ENCODE data around the gene CCDC17. TPM values are rescaled to one million over a fixed set of nuclear protein-coding genes. Genes with fewer than 3 reads are reported as not detected.

The CCDC17 gene
- total and polyA plus RNA-seq, 2 of the 8 experiments (the other 6 are each of a cell fraction or from before 2014, with no cell fraction given) = 0.95 to 2.0 TPM

DNA sequence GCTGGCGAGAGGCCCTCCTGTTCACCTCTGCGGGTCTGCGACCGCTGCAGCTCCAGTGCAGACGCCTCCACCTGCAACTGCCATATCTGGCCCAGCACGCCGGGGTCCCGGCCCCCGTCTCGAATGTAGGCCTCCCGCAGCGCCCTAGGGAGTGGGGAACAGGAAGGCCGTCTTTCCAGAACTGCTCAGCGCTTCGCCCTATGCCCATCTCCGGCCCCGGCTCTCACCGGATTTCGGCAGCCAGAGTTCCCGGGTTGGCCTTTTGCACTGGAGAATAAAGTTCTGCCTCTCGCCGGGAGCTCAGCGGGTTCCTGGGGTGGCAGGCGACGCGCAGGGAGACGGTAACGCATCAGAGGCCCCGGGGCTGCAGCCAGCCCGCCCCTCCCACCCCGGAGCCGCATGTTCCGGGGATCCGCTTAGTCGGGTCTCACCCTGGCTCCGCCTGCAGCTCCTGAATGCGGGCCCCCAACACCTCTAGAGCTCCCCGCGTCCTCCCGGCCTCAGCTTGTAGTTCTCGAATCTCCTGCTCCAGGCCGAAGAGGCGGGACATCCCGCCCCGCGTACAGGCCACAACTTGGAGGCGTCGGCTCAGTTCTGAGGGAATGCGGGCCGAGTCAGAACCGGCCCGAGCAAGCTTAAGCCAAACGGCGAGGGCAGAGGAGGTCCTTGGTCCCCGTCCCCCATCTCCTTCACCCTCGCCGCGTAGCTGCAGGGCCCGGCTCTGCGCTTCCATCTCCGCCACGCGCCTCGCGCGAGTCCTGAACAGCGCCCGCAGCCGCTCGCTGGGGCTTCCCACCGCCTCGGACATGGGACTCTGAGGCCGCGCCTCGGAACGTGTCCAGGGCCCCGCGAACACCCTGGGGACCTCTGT is 1.1 kb downstream of the CCDC17 start:
- H3K23ac ChIP-seq (ENCODE audit: insufficient read length) = no peak overlapping the region
- H2BK12ac ChIP-seq (ENCODE audit: low read depth, low read length) = no peak overlapping the region
- WGBS, 2 experiments (ENCODE audit: extremely low coverage in 1 of 2, insufficient coverage in 1 of 2, insufficient read length in 1 of 2, insufficient replicate concordance in 2 of 2, low coverage in 1 of 2, low lambda C conversion rate in 2 of 2, missing lambda C conversion rate in 1 of 2) = 85% methylated on average over 60 of the region's 78 CpGs; no CpG with 5 or more reads in 1 of the 2 experiments
- H2BK5ac ChIP-seq (ENCODE audit: low read depth, low read length) = no peak overlapping the region; the same call in 1 of the 2 replicates
- H3K4me1 ChIP-seq (replicated peaks in 1 of 4; ENCODE audit: control insufficient read depth in 3 of 4, insufficient read depth in 4 of 4, low read length in 3 of 4) = no peaks in the 10 kb centered on the region; a peak in 1 of 7 replicates
- no peak overlapping the region for H3K9ac ChIP-seq (replicated peaks in 1 of 4; ENCODE audit: extremely low read depth in 1 of 4, low read depth in 3 of 4, low read length in 3 of 4)
- H2BK15ac ChIP-seq (ENCODE audit: low read length) = no peak overlapping the region
- no peaks in the 10 kb centered on the region for H3K27me3 ChIP-seq (replicated peaks in 1 of 4; ENCODE audit: control insufficient read depth in 3 of 4, extremely low read depth in 1 of 4, insufficient read depth in 3 of 4, low read length in 3 of 4)
- H2BK20ac ChIP-seq (ENCODE audit: low read length) = no peak overlapping the region
- H3K79me1 ChIP-seq (ENCODE audit: low read depth, low read length) = no peaks in the 10 kb centered on the region
- H3K36me3 ChIP-seq (ENCODE audit: control insufficient read depth in 2 of 4, insufficient read depth in 4 of 4, low read length in 3 of 4) = peaks cover 6 to 30% (median 9%) of the 10 kb centered on the region in 4 experiments; a peak in 7 of 8 replicates
- FAIRE-seq (no peak), DNase-seq (ENCODE audit: low read depth in 1 of 2, low spot score in 2 of 2) (peak in 1 of 2 experiments; percentile 60)
- H3K18ac ChIP-seq (ENCODE audit: extremely low read depth, low read length) = no peak overlapping the region
- no peak overlapping the region for H3K4me3 ChIP-seq (ENCODE audit: extremely low read depth in 1 of 4, insufficient read depth in 2 of 4, low read depth in 3 of 4, low read length in 4 of 4)
- H3K27ac ChIP-seq (ENCODE audit: low read depth, low read length) = 0 out of 2 replicates have a peak overlapping the region, but pooled peaks have one; percentile 35
- no peak overlapping the region for H4K5ac ChIP-seq (ENCODE audit: insufficient read length, low read depth, low read length)
- no peaks in the 10 kb centered on the region for H3K23me2 ChIP-seq (ENCODE audit: low read depth, low read length)
- TF ChIP-seq SAP30 (IDR thresholded peaks at IDR 0.05; ENCODE audit: insufficient read depth, insufficient replicate concordance, low read length) (no peak), HDAC2 (IDR thresholded peaks at IDR 0.05; ENCODE audit: borderline replicate concordance in 1 of 2, low read depth in 2 of 2, low read length in 2 of 2) (no peak), SP1 (IDR thresholded peaks at IDR 0.05; ENCODE audit: low read depth, low read length) (no peak)
- peaks cover 6 to 8% of the 10 kb centered on the region in 2 experiments for H4K20me1 ChIP-seq (replicated peaks in 1 of 2; ENCODE audit: control insufficient read depth in 1 of 2, insufficient read depth in 2 of 2, low read length in 2 of 2)
- CTCF ChIA-PET (ENCODE audit: partially characterized antibody) = interaction anchor here (0.7 to 1.4 kb wide), 4 partner anchors 9 to 260 kb away, joined by 3 to 4 read pairs (median 4); no protein-coding TSS in a partner anchor
- no peak overlapping the region for H2BK120ac ChIP-seq (replicated peaks; ENCODE audit: low read depth, low read length)
- H3K56ac ChIP-seq (replicated peaks; ENCODE audit: insufficient read length, low read depth, low read length) = no peak overlapping the region
- H4K8ac ChIP-seq (ENCODE audit: extremely low read depth, insufficient read depth, low read length) = peak overlapping the region; percentile 86; the same call in 1 of the 2 replicates
- POLR2A ChIA-PET (ENCODE audit: partially characterized antibody) = interaction anchor here (0.8 to 6.0 kb wide), 13 partner anchors 9 to 121 kb away, joined by 3 to 47 read pairs (median 5); partner anchors contain the start of genes GPBP1L1, NASP and PRDX1
- no peaks in the 10 kb centered on the region for H3K79me2 ChIP-seq (ENCODE audit: control insufficient read depth in 1 of 2, insufficient read depth in 2 of 2, low read length in 2 of 2)
- no peaks in the 10 kb centered on the region for H3K9me3 ChIP-seq (ENCODE audit: insufficient read depth in 2 of 2, low read depth in 1 of 2, low read length in 1 of 2)
- H2AFZ ChIP-seq (ENCODE audit: low read length) = no peak overlapping the region
- H4K91ac ChIP-seq (replicated peaks; ENCODE audit: insufficient read length, low read length) = no peak overlapping the region
- no peak overlapping the region for H2AK5ac ChIP-seq (ENCODE audit: low read depth, low read length)
- no peak overlapping the region for H3K4ac ChIP-seq (replicated peaks; ENCODE audit: insufficient read length, low read depth, low read length)
- no peak overlapping the region for H3K14ac ChIP-seq (ENCODE audit: insufficient read length)
- H3K4me2 ChIP-seq (ENCODE audit: insufficient read depth in 1 of 2, low read depth in 2 of 2, low read length in 2 of 2) = no peak overlapping the region
